ENCODE results near the gene KRT35.

Gene KRT35

DNA sequence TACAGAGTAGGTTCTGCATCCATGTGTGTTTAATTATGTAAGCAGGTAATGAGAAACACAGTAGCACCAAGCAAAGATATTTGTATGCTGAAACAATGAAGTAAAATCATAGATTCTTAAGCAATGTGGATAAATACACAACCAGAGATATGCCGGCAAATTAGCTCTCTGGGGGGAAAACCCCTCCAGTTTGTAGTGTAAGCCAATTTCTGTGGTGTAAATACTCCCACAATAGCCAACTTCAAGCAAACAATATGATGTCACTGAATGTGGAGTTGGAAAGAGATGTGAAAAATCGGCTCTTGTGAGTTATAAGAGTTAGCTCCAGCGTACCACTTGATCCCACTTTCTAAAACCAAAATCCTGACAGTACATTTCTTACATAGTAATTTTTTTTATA lies 36.3 kb downstream of the KRT35 start:
- H3K4me3 ChIP-seq (ENCODE audit: low read length): no peak overlapping the region
- TF ChIP-seq, protein P1, sequence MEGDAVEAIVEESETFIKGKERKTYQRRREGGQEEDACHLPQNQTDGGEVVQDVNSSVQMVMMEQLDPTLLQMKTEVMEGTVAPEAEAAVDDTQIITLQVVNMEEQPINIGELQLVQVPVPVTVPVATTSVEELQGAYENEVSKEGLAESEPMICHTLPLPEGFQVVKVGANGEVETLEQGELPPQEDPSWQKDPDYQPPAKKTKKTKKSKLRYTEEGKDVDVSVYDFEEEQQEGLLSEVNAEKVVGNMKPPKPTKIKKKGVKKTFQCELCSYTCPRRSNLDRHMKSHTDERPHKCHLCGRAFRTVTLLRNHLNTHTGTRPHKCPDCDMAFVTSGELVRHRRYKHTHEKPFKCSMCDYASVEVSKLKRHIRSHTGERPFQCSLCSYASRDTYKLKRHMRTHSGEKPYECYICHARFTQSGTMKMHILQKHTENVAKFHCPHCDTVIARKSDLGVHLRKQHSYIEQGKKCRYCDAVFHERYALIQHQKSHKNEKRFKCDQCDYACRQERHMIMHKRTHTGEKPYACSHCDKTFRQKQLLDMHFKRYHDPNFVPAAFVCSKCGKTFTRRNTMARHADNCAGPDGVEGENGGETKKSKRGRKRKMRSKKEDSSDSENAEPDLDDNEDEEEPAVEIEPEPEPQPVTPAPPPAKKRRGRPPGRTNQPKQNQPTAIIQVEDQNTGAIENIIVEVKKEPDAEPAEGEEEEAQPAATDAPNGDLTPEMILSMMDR (conservative IDR thresholded peaks at IDR 0.05; ENCODE audit: low read length): no peak
- DNase-seq (ENCODE audit: low read depth): no peak

DNA sequence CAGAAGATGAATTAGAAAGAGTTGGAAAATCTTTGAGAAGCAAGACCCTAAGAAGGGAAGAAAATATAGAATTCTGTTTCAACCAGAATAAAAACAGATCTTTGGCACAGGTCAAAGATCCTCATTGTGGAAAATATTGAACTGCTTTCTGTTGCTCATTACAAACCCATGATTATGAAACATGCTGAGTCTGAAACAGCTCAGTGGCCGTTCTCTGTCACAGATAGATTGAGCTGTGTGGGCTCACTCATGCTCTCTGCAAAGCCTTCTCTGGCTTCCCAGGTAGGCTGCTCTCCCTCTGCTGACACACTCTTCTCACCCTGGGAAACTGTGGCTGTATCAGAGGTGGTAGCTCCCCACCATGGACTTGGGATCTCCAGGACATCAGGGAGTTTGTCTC lies 36.8 kb downstream of the KRT35 start:
- peak; percentile 46 for DNase-seq (ENCODE audit: low read depth)
- H3K4me3 ChIP-seq (ENCODE audit: low read length): no peak overlapping the region
- TF ChIP-seq, protein P1 (conservative IDR thresholded peaks at IDR 0.05; ENCODE audit: low read length): no peak

DNA sequence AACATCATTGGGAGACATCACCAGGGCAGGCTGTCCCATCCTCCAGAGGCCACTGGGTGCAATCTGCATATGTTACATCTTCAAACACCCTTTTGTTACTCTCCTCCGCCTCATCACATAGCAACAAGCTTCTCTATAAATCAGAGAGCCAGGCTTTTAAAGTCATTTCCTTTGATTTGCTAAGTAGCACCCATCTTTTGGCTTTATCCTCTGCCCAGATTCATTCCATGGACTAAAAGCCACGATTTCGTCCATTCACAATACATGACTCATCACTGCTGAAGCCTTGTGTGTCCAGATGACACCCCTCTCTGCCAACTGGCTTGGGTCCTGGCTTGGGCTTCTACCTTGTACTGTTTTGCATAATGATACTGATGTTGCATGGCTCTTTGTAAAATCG lies 38.2 kb downstream of the KRT35 start:
- TF ChIP-seq, protein P1 (conservative IDR thresholded peaks at IDR 0.05; ENCODE audit: low read length): no peak
- H3K4me3 ChIP-seq (ENCODE audit: low read length): no peak overlapping the region
- peak; percentile 96 for DNase-seq (ENCODE audit: low read depth)

DNA sequence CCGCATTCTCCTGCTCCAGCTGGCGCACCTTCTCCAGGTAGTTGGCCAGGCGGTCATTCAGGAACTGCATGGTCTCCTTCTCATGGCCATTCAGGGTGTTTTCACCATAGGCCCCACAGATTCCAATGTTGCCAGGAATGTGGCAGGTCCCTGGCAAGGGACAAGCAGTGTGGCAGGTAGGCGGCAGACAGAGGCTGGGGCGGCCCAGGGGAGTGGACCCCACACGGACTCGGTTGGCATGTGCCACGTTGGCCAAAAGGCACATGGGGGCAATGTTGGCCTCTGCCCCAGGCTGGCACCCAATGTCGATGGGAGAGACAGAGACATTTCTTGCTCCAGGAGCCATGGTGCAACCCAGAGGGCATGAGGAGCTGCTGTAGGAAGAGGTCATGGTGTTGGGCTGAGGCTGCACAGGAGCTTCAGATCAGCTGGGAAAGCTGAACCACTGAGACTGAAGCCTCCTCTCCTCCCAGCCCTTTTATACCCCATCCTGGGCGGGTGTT lies 40.4 kb downstream of the KRT35 start, which contains the start of gene KRT38:
Gene KRT38 (minus strand): TSS at position 453 of the 503 bp plus-strand sequence. CDS start 62 bp downstream, at position 391.
- TF ChIP-seq, protein P1 (conservative IDR thresholded peaks at IDR 0.05; ENCODE audit: low read length): no peak
- DNase-seq (ENCODE audit: low read depth): no peak
- H3K4me3 ChIP-seq (ENCODE audit: low read length): no peak within 1 kb of the TSS

DNA sequence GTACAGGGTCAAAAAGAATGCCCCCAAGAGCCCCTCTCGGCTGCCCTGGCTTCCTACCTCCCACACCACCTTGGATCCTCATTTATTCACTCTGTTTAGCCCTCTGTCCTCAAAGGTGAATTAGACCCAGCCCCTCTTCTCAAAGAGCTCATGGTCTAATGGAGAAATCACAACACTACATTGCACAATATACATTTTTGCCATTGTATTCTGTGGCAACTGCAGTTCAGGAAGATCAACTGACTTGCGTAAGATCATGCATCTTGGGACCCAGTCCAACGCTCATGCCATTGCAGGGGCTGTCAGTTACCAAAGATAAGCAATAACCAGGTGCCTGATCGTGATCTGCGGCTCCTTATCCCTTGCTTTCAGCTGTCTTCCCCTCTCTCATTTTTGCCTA lies 41.6 kb downstream of the KRT35 start:
- TF ChIP-seq, protein P1 (conservative IDR thresholded peaks at IDR 0.05; ENCODE audit: low read length): no peak
- peak; percentile 80 for DNase-seq (ENCODE audit: low read depth)
- H3K4me3 ChIP-seq (ENCODE audit: low read length): no peak overlapping the region

DNA sequence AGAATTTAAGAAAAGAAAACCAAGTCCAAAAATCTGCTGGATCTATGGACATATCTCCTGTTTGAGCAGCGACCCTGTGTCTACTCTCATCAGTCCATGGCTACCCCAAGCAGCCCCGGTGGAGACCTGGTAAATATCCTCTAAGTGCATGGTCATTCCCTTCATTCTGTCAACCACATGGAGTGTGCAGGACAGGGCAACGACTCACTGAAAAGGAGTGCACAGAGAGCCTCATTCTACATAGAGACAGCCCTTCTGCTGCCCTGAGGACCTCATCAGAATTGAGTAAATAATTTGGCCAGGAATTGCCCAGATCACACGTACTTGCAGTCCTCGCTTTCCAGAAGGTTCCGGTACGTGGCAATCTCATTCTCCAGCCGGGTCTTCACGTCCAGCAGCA lies 43.2 kb downstream of the KRT35 start:
- no peak for DNase-seq (ENCODE audit: low read depth)
- H3K4me3 ChIP-seq (ENCODE audit: low read length): no peak overlapping the region
- TF ChIP-seq, protein P1 (conservative IDR thresholded peaks at IDR 0.05; ENCODE audit: low read length): no peak

DNA sequence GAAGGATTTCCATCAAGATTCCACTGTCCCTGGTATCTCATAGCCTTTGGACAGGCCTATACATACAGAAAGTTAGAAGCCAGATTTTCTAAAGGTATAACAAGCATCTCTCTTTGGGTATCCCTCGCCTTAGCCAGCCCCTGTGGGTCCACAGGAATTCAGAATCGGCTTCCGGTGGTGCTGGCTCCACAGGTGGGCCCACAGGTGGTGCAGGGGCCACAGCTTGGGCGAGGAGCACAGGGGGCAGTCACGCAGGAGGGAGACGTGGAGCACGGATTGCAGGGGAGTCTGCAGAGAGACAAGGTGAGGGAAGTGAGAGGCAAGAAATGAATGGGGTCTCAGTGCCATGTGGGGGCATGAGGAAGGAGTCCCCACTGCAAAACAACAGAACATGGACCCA lies 43.7 kb downstream of the KRT35 start:
- TF ChIP-seq, protein P1 (conservative IDR thresholded peaks at IDR 0.05; ENCODE audit: low read length): no peak
- H3K4me3 ChIP-seq (ENCODE audit: low read length): no peak overlapping the region
- no peak for DNase-seq (ENCODE audit: low read depth)
